H1 (cell line): Measurements from ENCODE around the gene SLC22A15. TPM values are rescaled to one million over a fixed set of nuclear protein-coding genes. Genes with fewer than 3 reads are reported as not detected.

Source experiments
- CTCF ChIA-PET: fragments of 300-600 bp; sonication (Branson Sonifier 250); formaldehyde crosslinking; loops from one replicate; lab custom pipeline; 2021; ENCODE audit not compliant: partially characterized antibody; lab: Charles Lee
- POLR2A ChIA-PET: fragments of 300-600 bp; sonication (Branson Sonifier 250); formaldehyde crosslinking; loops from one replicate; lab custom pipeline; 2021; ENCODE audit warnings: inconsistent platforms; ENCODE audit not compliant: partially characterized antibody; lab: Charles Lee
- DNase-seq, 2 experiments: peaks; one replicate each; pipeline versions ENCODE4 v3.0.0 to v3.0.0-alpha.2; 2010 to 2022; ENCODE audit warnings: low spot score in 2 of 2, low read depth in 1 of 2, mixed read lengths in 1 of 2
- FAIRE-seq: peaks from 2 replicates; lab custom pipeline; 2011; peaks lifted over from hg19 to GRCh38; lab: Jason Lieb, UNC
- H2AFZ ChIP-seq: 2 replicates; pipeline ENCODE4 v1.8.1; 2012; ENCODE audit warnings: low read length, inconsistent platforms
- H2AK5ac ChIP-seq: 2 replicates; pipeline ENCODE4 v1.6.1; 2013; ENCODE audit warnings: low read depth, low read length
- H2BK120ac ChIP-seq: replicated peaks from 2 replicates; pipeline ENCODE3; 2013; ENCODE audit warnings: low read depth, low read length, inconsistent platforms
- H2BK12ac ChIP-seq: 2 replicates; pipeline ENCODE4 v1.6.1; 2013; ENCODE audit warnings: low read depth, low read length
- H2BK15ac ChIP-seq: 2 replicates; pipeline ENCODE4 v1.6.1; 2013; ENCODE audit warnings: low read length
- H2BK20ac ChIP-seq: 2 replicates; pipeline ENCODE4 v1.6.1; 2013; ENCODE audit warnings: low read length
- H2BK5ac ChIP-seq: 2 replicates; pipeline ENCODE4 v1.6.1; 2013; ENCODE audit warnings: low read depth, low read length
- H3K14ac ChIP-seq: 2 replicates; pipeline ENCODE4 v1.6.1; 2013; ENCODE audit warnings: inconsistent platforms; ENCODE audit not compliant: insufficient read length
- H3K18ac ChIP-seq: 2 replicates; pipeline ENCODE4 v1.6.1; 2013; ENCODE audit warnings: low read length; ENCODE audit errors: extremely low read depth
- H3K23ac ChIP-seq: 2 replicates; pipeline ENCODE4 v1.6.1; 2013; ENCODE audit warnings: inconsistent platforms; ENCODE audit not compliant: insufficient read length
- H3K23me2 ChIP-seq: 2 replicates; pipeline ENCODE4 v1.6.1; 2013; ENCODE audit warnings: low read depth, low read length
- H3K27ac ChIP-seq: 2 replicates; pipeline ENCODE4 v1.6.1; 2011; ENCODE audit warnings: low read depth, low read length, inconsistent platforms
- H3K27me3 ChIP-seq, 4 experiments: replicated peaks in 1 of 4; 1 replicate in 1 of 4; 2 replicates in 3 of 4; pipeline versions ENCODE4 v1.6.1 to v1.8.1; 2011 to 2013; ENCODE audit warnings: low read length in 3 of 4, mild to moderate bottlenecking in 3 of 4, inconsistent platforms in 2 of 4, mixed read lengths in 2 of 4, moderate library complexity in 1 of 4; ENCODE audit not compliant: control insufficient read depth in 3 of 4, insufficient read depth in 3 of 4; ENCODE audit errors: extremely low read depth in 1 of 4
- H3K36me3 ChIP-seq, 4 experiments: 2 replicates each; pipeline versions ENCODE4 v1.6.1 to v1.8.1; 2011 to 2013; ENCODE audit warnings: mild to moderate bottlenecking in 4 of 4, low read length in 3 of 4, moderate library complexity in 2 of 4, control low read depth in 1 of 4, inconsistent platforms in 1 of 4; ENCODE audit not compliant: insufficient read depth in 4 of 4, control insufficient read depth in 2 of 4
- H3K4ac ChIP-seq: replicated peaks from 2 replicates; pipeline ENCODE3; 2013; ENCODE audit warnings: low read length, low read depth, mixed read lengths, inconsistent platforms; ENCODE audit not compliant: insufficient read length
- H3K4me1 ChIP-seq, 4 experiments: replicated peaks in 1 of 4; 1 replicate in 1 of 4; 2 replicates in 3 of 4; pipeline versions ENCODE4 v1.6.1 to v1.8.1; 2011 to 2013; ENCODE audit warnings: low read length in 3 of 4, inconsistent platforms in 2 of 4, mixed read lengths in 1 of 4; ENCODE audit not compliant: insufficient read depth in 4 of 4, control insufficient read depth in 3 of 4
- H3K4me2 ChIP-seq, 2 experiments: 2 replicates each; pipeline versions ENCODE4 v1.6.1 to v1.8.1; 2011 to 2013; ENCODE audit warnings: low read depth in 2 of 2, low read length in 2 of 2, control low read depth in 1 of 2, inconsistent platforms in 1 of 2, mild to moderate bottlenecking in 1 of 2; ENCODE audit not compliant: insufficient read depth in 1 of 2
- H3K4me3 ChIP-seq, 4 experiments: fragments of 200-600, 300-600 bp in 1 of 4; sonication (generic), shearing (Covaris generic), sonication (Bioruptor Twin) in 1 of 4; 2 replicates each; pipeline versions ENCODE4 v1.5.1 to v1.8.1; 2011 to 2016; ENCODE audit warnings: low read length in 4 of 4, low read depth in 3 of 4, control low read depth in 2 of 4, inconsistent platforms in 2 of 4, mild to moderate bottlenecking in 2 of 4, mixed read lengths in 1 of 4, moderate library complexity in 1 of 4; ENCODE audit not compliant: insufficient read depth in 2 of 4; ENCODE audit errors: extremely low read depth in 1 of 4
- H3K56ac ChIP-seq: replicated peaks from 2 replicates; pipeline ENCODE3; 2013; ENCODE audit warnings: low read depth, mild to moderate bottlenecking, mixed read lengths, low read length, inconsistent platforms; ENCODE audit not compliant: insufficient read length
- H3K79me1 ChIP-seq: 2 replicates; pipeline ENCODE4 v1.6.1; 2013; ENCODE audit warnings: low read depth, low read length, control low read depth
- H3K79me2 ChIP-seq, 2 experiments: 2 replicates each; pipeline versions ENCODE4 v1.6.1 to v1.8.1; 2012 to 2013; ENCODE audit warnings: low read length in 2 of 2, mild to moderate bottlenecking in 2 of 2, inconsistent platforms in 1 of 2; ENCODE audit not compliant: insufficient read depth in 2 of 2, control insufficient read depth in 1 of 2
- H3K9ac ChIP-seq, 4 experiments: replicated peaks in 1 of 4; 1 replicate in 1 of 4; 2 replicates in 3 of 4; pipeline versions ENCODE4 v1.6.1 to v1.8.1; 2011 to 2013; ENCODE audit warnings: low read depth in 3 of 4, low read length in 3 of 4, control low read depth in 2 of 4, mild to moderate bottlenecking in 2 of 4, moderate library complexity in 2 of 4, inconsistent platforms in 1 of 4; ENCODE audit errors: extremely low read depth in 1 of 4
- H3K9me3 ChIP-seq, 2 experiments: 2 replicates each; pipeline versions ENCODE4 v1.6.1 to v1.8.1; 2012 to 2013; ENCODE audit warnings: mild to moderate bottlenecking in 2 of 2, moderate library complexity in 2 of 2, control low read depth in 1 of 2, inconsistent platforms in 1 of 2, low read depth in 1 of 2, low read length in 1 of 2, mixed read lengths in 1 of 2; ENCODE audit not compliant: insufficient read depth in 2 of 2
- H4K20me1 ChIP-seq, 2 experiments: replicated peaks in 1 of 2; 2 replicates each; pipeline versions ENCODE3 to v1.8.1; 2011 to 2013; ENCODE audit warnings: inconsistent platforms in 2 of 2, low read length in 2 of 2, mild to moderate bottlenecking in 1 of 2; ENCODE audit not compliant: insufficient read depth in 2 of 2, control insufficient read depth in 1 of 2
- H4K5ac ChIP-seq: 2 replicates; pipeline ENCODE4 v1.6.1; 2013; ENCODE audit warnings: low read length, low read depth, mixed read lengths, inconsistent platforms; ENCODE audit not compliant: insufficient read length
- H4K8ac ChIP-seq: 2 replicates; pipeline ENCODE4 v1.8.0; 2013; ENCODE audit warnings: mild to moderate bottlenecking, moderate library complexity, low read length, inconsistent platforms; ENCODE audit not compliant: insufficient read depth; ENCODE audit errors: extremely low read depth
- H4K91ac ChIP-seq: replicated peaks from 2 replicates; pipeline ENCODE3; 2013; ENCODE audit warnings: low read length, mixed read lengths, inconsistent platforms; ENCODE audit not compliant: insufficient read length
- CEBPB ChIP-seq: IDR thresholded peaks from 2 replicates; pipeline ENCODE4 v1.6.1; 2012; ENCODE audit warnings: low read depth, low read length
- HDAC2 ChIP-seq, 2 experiments: fragments of 300-600 bp in 1 of 2; sonication (generic) in 1 of 2; IDR thresholded peaks; 2 replicates each; pipeline ENCODE4 v1.6.1; 2011 to 2012; ENCODE audit warnings: low read depth in 2 of 2, low read length in 2 of 2, mild to moderate bottlenecking in 2 of 2, moderate library complexity in 2 of 2, borderline replicate concordance in 1 of 2, inconsistent platforms in 1 of 2
- KDM5A ChIP-seq: fragments of 200-600 bp; IDR thresholded peaks from 2 replicates; pipeline ENCODE4 v1.7.1; 2012; ENCODE audit warnings: mild to moderate bottlenecking, low read length, inconsistent platforms, mixed read lengths
- PHF8 ChIP-seq: fragments of 200-600 bp; sonication (generic); conservative IDR thresholded peaks from 2 replicates; pipeline ENCODE4 v1.7.1; 2012; ENCODE audit warnings: low read depth, mild to moderate bottlenecking, inconsistent platforms, low read length, moderate library complexity
- SP2 ChIP-seq: IDR thresholded peaks from 2 replicates; pipeline ENCODE4 v1.6.1; 2012; ENCODE audit warnings: mild to moderate bottlenecking, low read length, inconsistent platforms
- TBP ChIP-seq: IDR thresholded peaks from 2 replicates; pipeline ENCODE4 v1.6.1; 2011; ENCODE audit warnings: low read depth, low read length, improper control_type of control experiment
- WGBS, 2 experiments: shearing (Covaris generic) in 1 of 2; methylation state at CpG; one replicate each; pipeline versions ENCODE4 v1.1.6 to v1.1.7; 2013 to 2015; ENCODE audit warnings: low lambda C conversion rate in 2 of 2, mixed read lengths in 2 of 2, inconsistent platforms in 1 of 2, low coverage in 1 of 2, missing lambda C conversion rate in 1 of 2; ENCODE audit not compliant: insufficient replicate concordance in 2 of 2, insufficient coverage in 1 of 2, insufficient read length in 1 of 2; ENCODE audit errors: extremely low coverage in 1 of 2, missing lambda C conversion rate in 1 of 2; 5-methylcytosine and 5-hydroxymethylcytosine counted together
- polyA plus RNA-seq, 7 experiments: library from polyadenylated mRNA; depleted of rRNA in 3 of 7; stranded (reverse) in 5 of 7; unstranded in 2 of 7; fragments of >200 nt in 5 of 7; fragments of 200-250 nt in 2 of 7; gene quantifications; 1 replicate in 5 of 7; 2 replicates in 1 of 7; 4 replicates in 1 of 7; pipeline versions ENCODE4 v1.2.1 to v1.2.3, GENCODE V29; 2011 to 2013; ENCODE audit warnings: missing spikeins in 2 of 7, mixed read lengths in 2 of 7
- total RNA-seq: library from RNA; stranded (reverse); fragmentation: NEBNext Ultra II Directional; extraction: Animal tissue kit (Norgen Biotek cat#: 25700); gene quantifications from 2 replicates; pipeline ENCODE4 v1.2.1, GENCODE V29; 2021

Gene SLC22A15
- total and polyA plus RNA-seq, 2 of the 8 experiments (the other 6 are each of a cell fraction or from before 2014, with no cell fraction given): 3.2 to 3.3 TPM

DNA sequence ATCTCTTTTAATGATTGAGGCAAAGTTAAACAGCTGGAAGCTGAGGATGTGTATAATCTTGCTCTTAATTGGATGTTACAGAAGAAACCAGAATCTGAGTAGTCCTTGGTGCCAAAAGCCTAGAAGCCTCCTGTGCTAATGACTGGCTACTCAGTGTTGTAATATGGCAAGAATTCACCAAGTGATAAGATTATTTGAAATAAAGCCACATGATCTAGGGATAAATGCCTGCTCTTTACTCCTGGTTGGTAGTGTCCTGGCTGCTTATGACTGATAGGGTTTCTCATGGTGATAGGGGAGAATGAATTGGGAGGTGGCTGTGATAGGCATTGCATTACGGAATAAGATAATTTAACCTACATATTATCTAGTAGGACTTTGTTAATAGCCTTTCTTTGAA, 121.3 kb downstream of the SLC22A15 start:
- H2BK120ac ChIP-seq: no peak overlapping the region
- H2BK15ac ChIP-seq: no peak overlapping the region
- no peak overlapping the region for H3K18ac ChIP-seq
- H4K20me1 ChIP-seq: no peaks in the 10 kb centered on the region
- CTCF ChIA-PET: no interaction called here
- H4K8ac ChIP-seq: no peak overlapping the region
- H3K27ac ChIP-seq: no peak overlapping the region
- no peaks in the 10 kb centered on the region for H3K79me2 ChIP-seq
- H3K9ac ChIP-seq: no peak overlapping the region
- H3K36me3 ChIP-seq: no peaks in the 10 kb centered on the region
- H3K14ac ChIP-seq: no peak overlapping the region
- 89% methylated on average over 1 of the region's 1 CpG; no CpG with 5 or more reads in 1 of the 2 experiments for WGBS, 2 experiments
- no peaks in the 10 kb centered on the region for H3K23me2 ChIP-seq
- no peak for FAIRE-seq
- no peak overlapping the region for H3K4me2 ChIP-seq
- H2BK20ac ChIP-seq: no peak overlapping the region
- H2BK5ac ChIP-seq: no peak overlapping the region
- H4K91ac ChIP-seq: no peak overlapping the region
- no peaks in the 10 kb centered on the region for H3K4me1 ChIP-seq
- no peak overlapping the region for H4K5ac ChIP-seq
- H3K9me3 ChIP-seq: 0 out of 4 replicates have a peak, but pooled peaks cover 0 to 4% of the 10 kb centered on the region in 2 experiments
- no peaks in the 10 kb centered on the region for H3K79me1 ChIP-seq
- H2BK12ac ChIP-seq: no peak overlapping the region
- no peak overlapping the region for H3K56ac ChIP-seq
- H3K23ac ChIP-seq: no peak overlapping the region
- H3K27me3 ChIP-seq: no peaks in the 10 kb centered on the region
- H2AFZ ChIP-seq: no peak overlapping the region
- H3K4ac ChIP-seq: no peak overlapping the region
- POLR2A ChIA-PET: no interaction called here
- no peak overlapping the region for H2AK5ac ChIP-seq
- H3K4me3 ChIP-seq: no peak overlapping the region
- no peak for DNase-seq
- TF ChIP-seq PHF8: no peak
- no peak for TF ChIP-seq CEBPB
- TF ChIP-seq TBP: no peak
- no peak for TF ChIP-seq KDM5A
- TF ChIP-seq HDAC2 (IDR thresholded peaks at IDR 0.05; ENCODE audit: borderline replicate concordance in 1 of 2, low read depth in 2 of 2, low read length in 2 of 2): no peak
- TF ChIP-seq SP2: no peak
